HG02943 (cell line): Measurements from ENCODE around the gene PLPPR3.

Experiments used
- ATAC-seq: cut with Tn5 transposase; IDR thresholded peaks from one replicate; pipeline ENCODE4 v1.9.1; 2021; ENCODE audit warnings: mild to moderate bottlenecking, low read depth, moderate library complexity; ENCODE audit not compliant: unreplicated experiment

Gene PLPPR3

DNA sequence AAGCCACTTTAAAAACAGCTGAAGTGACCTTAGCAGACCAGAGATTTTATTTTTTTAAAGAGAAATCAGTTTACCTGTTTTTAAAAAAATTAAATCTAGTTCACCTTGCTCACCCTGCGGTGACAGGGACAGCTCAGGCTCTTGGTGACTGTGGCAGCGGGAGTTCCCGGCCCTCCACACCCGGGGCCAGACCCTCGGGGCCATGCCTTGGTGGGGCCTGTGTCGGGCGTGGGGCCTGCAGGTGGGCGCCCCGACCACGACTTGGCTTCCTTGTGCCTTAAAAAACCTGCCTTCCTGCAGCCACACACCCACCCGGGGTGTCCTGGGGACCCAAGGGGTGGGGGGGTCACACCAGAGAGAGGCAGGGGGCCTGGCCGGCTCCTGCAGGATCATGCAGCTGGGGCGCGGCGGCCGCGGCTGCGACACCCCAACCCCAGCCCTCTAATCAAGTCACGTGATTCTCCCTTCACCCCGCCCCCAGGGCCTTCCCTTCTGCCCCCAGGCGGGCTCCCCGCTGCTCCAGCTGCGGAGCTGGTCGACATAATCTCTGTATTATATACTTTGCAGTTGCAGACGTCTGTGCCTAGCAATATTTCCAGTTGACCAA is 10.8 kb downstream of the PLPPR3 start:
- ATAC-seq = no peak

DNA sequence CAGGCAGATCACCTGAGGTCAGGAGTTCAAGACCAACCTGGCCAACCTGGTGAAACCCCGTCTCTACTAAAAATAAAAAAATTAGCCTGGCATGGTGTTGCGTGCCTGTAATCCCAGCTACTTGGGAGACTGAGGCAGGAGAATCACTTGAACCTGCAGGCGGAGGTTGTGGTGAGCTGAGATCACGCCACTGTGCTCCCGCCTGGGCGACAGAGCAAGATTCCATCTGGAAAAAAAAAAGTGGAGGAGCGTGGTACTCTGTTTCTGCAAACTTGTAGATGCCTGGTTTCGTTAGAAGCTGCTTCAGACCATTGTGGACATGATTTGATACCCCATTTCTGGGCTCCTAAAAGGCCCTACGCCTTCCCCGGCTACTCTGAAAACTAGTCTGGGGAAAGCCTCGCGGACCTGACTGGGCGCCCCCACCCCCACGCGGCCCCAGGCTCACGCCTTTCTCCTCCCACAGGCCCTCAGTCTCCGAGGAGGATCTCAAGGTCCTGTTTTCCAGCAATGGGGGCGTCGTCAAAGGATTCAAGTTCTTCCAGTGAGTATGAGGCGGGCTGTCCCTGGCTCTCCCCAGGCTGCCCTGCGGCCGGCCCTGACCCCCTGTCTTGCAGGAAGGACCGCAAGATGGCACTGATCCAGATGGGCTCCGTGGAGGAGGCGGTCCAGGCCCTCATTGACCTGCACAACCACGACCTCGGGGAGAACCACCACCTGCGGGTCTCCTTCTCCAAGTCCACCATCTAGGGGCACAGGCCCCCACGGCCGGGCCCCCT is 11.5 kb downstream of the PLPPR3 start:
- no peak for ATAC-seq

DNA sequence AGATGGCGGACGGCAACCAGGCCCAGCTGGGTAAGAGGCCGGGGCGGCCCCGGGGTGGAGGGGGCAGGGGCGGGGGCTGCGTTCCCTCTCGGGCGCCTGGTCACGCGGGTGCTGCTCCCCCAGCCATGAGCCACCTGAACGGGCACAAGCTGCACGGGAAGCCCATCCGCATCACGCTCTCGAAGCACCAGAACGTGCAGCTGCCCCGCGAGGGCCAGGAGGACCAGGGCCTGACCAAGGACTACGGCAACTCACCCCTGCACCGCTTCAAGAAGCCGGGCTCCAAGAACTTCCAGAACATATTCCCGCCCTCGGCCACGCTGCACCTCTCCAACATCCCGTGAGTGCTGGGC is 13.4 kb downstream of the PLPPR3 start:
- no peak for ATAC-seq

DNA sequence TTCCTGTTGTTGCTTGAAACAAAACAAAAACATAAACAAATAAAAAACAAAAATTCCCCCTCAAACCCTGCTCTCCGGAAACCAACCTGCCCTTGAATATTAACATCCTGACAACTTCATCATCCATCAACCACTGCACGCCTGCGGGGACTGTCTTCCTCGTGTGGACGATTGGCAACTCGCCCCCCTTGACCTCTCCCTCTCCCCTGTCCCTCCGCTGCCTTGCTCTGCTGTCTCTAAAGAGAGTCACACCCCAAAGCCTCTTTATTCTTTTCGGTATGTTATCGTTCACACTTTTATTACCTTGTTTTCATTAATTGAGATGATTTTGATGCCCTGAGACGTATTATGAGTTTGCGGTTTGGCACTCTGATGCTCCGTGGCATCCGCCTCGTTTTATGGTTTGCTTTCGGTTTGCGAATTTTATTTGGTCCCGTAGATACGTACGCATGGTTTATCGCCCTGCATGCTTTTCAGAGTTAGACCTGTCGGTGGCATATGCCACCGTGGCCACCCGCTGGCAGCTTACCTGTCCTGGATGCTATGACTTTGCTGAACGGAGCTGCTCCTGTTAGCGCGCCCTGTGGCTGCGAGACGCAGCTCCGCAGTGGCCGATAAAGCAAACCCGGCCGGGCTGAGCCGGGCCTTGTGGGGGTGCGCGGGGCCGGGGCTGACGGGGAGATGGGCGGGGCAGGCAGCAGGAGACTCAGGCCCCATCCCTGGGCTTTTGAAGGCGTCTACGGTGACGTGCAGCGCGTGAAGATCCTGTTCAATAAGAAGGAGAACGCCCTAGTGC is 13.9 kb downstream of the PLPPR3 start:
- ATAC-seq = no peak

DNA sequence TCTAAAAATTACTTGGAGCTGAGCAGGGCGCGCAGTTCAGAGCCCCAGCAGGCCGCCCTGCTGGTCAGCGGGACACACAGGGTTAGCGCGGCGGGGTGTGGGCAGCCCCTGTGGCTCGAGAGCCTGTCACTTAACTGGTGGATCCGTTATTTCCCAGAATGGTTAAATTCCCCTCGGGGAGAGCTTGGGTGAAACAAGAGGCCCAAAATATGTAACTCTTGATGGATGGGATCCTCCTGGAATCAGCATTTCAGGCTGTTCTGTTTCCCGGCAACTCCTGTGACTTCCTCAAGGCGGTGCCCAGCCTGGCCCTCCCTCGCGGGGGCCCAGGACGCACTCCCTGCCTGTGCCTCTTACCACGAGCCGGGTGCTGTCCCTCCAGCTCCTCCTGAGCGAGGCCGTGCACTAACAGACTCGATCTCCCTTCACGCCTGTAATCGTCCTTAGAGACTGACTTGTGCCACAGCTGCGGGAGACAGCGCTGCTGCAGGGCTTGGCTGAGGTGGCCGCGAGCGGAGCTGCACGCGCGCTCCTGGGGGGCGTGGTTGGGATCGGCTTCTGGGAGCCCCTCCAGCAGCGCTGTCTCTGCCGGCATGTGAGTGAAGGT is 14.8 kb downstream of the PLPPR3 start:
- ATAC-seq = no peak

DNA sequence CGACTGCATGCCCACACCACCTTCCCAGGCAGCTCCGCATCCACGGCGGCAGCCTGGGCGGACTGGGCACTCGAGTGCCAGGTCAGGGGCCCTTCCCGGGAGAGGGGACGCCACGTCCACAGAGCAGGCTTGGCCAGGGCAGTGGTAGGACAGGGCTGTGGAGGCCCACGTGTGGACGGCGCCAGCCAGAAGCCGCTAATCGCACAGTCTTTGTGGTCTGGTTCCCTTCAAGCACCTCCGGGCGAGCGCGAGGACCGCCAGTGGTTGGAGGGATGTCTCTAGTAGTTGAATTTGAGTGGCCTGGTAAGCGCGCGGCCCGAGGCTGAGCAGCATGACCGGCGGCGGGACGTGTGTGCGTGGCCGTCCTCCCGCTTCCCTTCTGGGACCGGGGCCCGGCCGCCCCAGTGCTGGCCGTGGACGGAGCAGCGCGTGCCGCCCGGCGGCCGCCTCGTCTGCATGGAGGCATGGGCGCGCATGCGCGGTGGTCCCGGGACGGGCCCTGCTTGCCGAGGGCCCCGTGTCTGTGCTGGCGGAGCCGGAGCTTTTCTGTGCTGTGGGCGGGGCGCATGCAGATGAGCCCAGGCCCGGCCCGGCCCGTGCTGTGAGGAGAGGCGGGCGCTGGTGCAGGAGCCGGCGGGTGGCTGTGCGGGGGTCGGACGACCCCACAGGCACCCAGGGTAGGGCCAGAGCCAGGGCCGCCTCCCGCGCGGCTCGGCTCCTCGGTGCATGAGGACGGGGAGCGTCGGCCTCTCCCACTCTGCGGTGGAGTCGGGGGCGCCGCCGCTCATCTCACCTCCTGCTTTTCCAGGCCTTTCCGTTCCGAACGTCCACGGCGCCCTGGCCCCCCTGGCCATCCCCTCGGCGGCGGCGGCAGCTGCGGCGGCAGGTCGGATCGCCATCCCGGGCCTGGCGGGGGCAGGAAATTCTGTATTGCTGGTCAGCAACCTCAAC is 15.9 kb downstream of the PLPPR3 start:
- ATAC-seq = no peak

DNA sequence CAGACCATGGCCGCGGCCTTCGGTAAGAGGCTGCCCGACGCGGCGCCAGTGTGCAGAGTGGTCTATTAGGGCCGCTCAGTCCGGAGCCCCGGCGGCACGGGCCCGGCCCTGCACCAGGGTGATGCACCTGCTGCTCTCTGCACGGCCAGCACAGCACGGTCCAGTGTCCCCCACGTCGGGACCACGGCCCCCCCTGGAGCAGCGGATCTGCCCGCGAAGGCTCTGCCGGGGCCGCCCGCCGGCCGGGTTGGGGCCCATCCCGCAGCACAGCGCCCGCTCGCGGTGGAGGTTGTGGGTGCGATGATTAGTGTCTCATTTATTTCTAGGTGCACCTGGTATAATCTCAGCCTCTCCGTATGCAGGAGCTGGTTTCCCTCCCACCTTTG is 16.6 kb downstream of the PLPPR3 start:
- ATAC-seq = no peak

DNA sequence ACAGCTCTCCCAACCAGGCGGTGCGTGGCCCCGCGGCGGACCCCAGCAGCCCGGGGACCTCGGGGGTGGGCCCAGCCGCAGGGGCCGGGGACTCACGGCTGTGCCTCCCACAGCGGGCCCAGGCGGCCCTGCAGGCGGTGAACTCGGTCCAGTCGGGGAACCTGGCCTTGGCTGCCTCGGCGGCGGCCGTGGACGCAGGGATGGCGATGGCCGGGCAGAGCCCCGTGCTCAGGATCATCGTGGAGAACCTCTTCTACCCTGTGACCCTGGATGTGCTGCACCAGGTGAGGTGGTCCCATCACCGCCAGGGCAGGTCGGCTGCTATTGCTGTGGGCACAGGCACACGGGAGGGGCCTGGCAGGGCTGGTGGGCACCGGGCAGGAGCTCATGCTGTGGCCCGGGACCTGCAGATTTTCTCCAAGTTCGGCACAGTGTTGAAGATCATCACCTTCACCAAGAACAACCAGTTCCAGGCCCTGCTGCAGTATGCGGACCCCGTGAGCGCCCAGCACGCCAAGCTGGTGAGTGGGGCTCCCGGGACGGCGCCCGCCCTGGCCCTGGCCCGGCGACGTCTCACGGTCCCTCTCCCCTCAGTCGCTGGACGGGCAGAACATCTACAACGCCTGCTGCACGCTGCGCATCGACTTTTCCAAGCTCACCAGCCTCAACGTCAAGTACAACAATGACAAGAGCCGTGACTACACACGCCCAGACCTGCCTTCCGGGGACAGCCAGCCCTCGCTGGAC is 17.2 kb downstream of the PLPPR3 start:
- ATAC-seq = no peak

DNA sequence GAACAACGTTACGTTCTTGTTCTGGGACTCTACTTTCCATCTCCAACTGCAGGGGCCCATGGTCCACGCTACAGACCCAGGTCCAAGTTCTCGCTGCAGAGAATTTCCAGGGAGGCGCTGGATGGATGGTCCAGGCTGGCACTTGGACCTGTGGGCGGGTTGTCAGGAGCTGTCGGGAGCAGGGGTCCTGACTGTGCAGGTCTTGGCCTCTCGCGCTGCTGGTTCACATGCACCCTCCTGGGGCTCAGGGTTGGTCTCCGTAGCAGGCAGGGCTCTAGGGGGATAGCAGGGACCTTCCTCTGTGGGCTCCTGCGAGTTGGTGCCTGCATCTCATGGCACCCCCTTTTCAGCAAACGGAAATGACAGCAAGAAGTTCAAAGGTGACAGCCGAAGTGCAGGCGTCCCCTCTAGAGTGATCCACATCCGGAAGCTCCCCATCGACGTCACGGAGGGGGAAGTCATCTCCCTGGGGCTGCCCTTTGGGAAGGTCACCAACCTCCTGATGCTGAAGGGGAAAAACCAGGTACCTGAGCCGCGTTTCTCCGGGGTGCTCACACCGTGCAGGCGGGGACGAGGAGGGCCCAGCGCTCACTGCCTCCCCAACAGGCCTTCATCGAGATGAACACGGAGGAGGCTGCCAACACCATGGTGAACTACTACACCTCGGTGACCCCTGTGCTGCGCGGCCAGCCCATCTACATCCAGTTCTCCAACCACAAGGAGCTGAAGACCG is 17.9 kb downstream of the PLPPR3 start:
- no peak for ATAC-seq

DNA sequence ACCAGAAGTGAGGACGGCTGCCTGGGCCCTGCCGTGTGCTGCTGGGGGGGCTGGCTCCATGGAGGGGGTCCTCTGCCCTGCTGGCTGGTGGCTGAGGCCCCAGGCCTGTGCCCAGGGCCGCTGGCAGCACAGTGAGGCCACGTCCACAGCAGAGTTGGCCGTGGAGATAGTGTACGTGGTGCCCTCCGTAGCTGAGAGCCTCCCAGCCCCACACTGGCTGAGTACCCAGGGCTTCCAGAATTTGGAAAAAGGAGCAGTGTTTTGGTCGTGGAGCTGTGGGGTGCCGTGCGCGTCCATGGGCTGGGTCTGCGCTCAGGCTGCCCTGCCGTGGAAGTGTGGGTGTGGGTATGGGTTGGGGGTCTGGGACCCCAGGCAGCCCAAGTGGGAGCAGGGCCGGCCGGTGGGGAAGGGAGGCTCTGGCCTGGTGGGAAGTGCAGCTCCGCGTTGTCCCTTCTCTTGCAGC is 18.6 kb downstream of the PLPPR3 start:
- ATAC-seq = no peak

DNA sequence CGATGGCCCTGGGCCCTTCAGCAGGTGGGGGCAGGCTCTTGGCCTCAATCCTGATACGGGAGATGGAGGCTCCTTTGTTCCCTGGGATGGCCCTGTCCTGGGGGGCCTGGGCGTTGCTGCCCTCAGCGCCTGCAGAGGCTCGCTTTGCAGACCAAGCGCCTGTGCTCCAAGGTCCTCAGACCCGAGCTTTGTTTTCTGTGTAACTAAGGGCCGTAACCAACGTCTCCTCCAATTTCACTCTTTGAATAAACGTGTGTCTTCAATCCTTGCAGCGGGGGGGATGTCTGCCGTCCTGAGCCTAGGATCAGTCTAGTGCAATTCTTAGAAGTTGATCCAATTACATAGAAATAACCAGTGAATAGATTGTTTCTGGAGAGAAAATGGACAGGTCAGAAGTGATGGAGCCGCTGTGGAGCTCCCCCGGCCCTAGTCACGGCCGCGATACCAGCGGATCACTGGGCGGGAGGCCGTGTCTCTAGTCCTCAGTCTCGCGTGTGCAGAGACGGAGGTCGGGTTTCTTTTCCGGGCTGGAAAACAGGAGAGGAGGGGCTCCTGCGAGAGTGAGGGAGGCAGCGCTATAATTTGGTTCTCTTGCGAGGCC is 19.2 kb downstream of the PLPPR3 start:
- no peak for ATAC-seq

DNA sequence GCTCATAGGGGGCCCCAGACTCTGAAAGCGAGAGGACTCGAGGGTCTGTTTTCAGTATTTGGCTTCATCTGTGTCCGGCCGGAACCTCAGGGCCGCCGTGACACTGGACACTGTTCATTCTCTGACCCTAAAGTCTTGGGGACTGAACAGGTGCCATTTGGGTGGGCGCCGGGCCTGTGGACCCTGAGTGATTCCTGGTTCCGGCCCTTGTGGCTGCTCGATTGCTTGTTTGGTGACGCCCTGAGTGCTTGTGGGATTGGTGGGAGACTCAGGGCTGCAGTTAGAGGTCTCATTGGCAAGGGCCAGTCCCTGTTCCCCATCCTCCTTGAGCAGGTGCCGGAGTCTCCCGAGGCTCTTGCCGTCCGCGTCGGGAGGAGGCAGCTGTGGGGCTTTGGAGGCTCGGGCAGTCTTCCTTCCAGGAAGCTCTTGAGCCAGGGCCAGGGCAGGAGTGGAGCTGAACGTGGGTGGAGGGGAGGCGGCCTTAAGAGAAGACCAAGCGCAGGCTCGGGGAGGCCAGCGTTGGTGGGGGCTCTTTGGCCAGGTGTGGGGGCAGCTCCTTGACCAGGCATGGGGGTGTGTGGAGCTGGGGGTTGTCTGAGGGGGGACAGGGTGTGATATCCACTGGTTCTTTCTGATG is 19.8 kb downstream of the PLPPR3 start:
- no peak for ATAC-seq

DNA sequence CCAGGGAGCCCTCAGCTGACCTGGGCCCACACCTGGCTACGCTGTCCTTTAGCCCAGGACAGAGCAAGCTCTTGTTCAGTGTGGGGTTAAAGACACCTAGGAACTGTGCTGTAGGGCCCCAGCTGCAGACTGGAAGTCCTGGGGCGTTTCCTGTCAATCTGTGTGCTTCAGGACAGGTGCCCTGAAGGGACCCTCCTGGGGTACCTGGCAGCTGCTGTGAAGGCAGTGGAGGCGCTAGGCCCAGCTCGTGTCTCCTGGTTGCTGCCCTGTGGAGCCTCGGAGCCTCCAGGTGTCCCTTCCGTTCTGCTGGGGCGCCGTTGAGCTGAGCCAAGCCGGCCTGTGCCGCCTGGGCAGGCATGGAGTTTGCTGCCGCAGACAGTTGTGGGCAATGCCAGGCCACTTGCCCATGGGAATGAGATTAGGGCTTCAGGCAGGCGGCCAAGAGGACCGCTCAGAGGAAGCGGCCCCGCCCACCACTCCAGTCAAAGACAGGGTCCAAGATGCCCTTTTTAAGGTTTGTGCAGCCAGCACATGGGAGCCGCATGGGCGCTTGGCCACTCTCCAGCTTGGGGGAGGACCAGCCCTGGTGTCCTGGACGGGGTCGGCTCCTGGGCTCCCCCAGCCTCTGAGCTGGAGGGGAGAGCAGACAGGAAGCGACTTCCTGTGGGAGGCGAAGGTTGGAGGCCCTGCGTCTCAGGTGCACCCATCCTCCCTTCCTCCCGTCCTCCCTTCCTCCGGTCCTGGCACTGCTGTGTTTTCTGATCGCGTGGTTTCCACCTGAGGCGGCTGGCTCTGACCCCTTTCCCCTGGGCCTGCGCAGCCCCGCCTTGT is 20.5 kb downstream of the PLPPR3 start:
- ATAC-seq = no peak

DNA sequence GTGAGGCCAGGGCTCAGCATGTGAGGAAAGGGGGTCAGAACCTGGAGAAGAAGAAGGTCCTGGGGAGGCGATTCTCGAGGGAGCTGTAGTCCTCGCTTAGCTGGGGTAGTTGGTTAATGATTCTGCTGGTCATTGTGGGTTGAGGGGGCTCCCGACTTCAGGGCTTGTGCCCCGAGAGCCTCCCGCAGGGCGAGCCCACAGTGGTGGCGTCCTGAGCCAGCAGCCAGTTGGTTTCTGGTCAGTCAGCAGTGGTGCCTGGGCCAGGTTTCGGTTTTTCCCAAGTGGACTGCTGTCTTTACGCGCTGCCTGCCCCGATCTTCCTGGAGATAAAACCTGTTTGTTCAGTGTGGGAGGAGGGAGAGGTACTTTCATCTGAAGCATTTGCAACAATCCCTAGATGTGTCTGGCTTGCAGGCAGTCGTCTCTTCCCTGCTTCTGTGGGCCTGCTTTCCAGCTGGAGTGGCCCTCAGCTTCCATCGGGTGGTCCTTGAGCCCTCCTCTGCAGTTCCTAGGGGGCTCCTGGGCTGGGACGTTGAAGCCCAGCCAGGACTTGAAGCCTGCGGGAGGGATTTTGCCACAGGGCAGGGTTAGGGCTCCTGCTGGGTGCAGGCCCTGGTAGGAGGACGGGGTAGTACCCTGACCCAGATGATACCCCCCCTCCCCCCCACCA is 21.3 kb downstream of the PLPPR3 start:
- ATAC-seq = no peak

DNA sequence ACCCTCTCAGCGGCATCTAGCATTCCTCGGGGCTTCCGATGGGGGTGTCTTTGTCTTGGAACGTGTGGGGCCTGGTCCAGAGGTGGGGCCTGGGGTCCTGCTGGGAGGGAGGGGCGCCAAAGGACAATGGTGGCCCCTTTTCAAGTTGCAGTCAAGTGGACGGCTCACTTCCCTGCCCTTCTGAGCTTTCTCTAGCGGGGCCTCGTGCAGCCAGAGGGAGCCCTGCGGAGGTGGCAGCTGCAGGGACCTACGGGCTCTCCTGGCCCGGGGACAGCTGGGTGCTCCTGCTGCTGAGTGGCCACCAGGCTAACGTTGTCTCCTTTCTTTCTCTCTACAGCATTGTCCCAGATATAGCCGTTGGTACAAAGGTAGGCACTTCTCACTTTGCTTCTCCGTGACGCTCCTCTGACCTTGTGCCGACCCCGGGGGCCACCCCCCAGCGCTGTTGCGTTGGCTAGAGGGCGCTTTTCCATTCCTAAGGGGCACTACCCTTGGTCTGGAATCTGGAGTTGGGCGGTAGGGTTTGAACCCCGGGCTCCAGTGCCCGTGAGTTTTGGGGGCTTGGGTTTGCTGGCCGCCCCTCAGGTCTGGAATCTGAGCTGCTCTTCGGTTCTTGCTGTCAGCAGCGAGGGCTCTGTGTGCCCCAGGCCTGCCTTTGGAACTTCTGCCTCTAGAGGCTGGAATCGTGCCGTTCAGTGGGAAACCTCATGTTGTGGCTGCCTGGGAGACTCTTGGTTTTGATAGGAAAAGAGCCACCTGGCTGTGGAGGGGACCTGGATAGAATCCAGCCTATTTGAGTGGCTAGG is 22.5 kb downstream of the PLPPR3 start:
- no peak for ATAC-seq
